ENCODE measurements around the gene MAP2K2. TPM values are rescaled to one million over a fixed set of nuclear protein-coding genes. Genes with fewer than 3 reads are reported as not detected.
A peak's percentile ranks its signal among the peaks of the same experiment; 100 is the strongest.

The MAP2K2 gene
- total RNA-seq, 6 donors from 2014 or later: 86.8 to 170 (median 134) TPM

GRCh38 chr19:4071610-4072009, 52.3 kb downstream of the MAP2K2 start:
- 97 to 98% methylated on average over 2 to 3 of the region's 3 CpGs for WGBS, 2 donors
- DNase-seq: no peak
- no peak overlapping the region for H3K27ac ChIP-seq
- ATAC-seq (ENCODE audit: low FRiP score in 2 of 2): no peak
- TF ChIP-seq EP300 (IDR thresholded peaks at IDR 0.05): no peak
- TF ChIP-seq POLR2AphosphoS5 (IDR thresholded peaks at IDR 0.05): no peak
- no peak for TF ChIP-seq CTCF (IDR thresholded peaks at IDR 0.05)
- TF ChIP-seq POLR2A (IDR thresholded peaks at IDR 0.05): no peak
- H3K4me3 ChIP-seq: no peak overlapping the region
- H3K9me3 ChIP-seq: no peaks in the 10 kb centered on the region
- no peaks in the 10 kb centered on the region for H3K36me3 ChIP-seq
- no peaks in the 10 kb centered on the region for H3K27me3 ChIP-seq
- H3K4me1 ChIP-seq: peaks cover 15 to 23% (median 19%) of the 10 kb centered on the region in 4 donors

- ATAC-seq (ENCODE audit: low FRiP score in 2 of 2) (no peak), DNase-seq (peak in 1 of 2 donors; percentile 48)
- Histone ChIP-seq H3K9me3 (no peaks in the 10 kb centered on the region), H3K4me3 (no peak overlapping the region), H3K27ac (no peak overlapping the region), H3K36me3 (no peaks in the 10 kb centered on the region), H3K27me3 (no peaks in the 10 kb centered on the region), H3K4me1 (peaks cover 17 to 25% (median 19%) of the 10 kb centered on the region in 4 donors)
- TF ChIP-seq POLR2AphosphoS5 (IDR thresholded peaks at IDR 0.05) (no peak), CTCF (IDR thresholded peaks at IDR 0.05) (no peak), POLR2A (IDR thresholded peaks at IDR 0.05) (no peak), EP300 (IDR thresholded peaks at IDR 0.05) (no peak)
- 37 to 60% methylated on average over 12 of the region's 12 CpGs for WGBS, 2 donors
These were observed 54.5 kb downstream of the MAP2K2 start for GRCh38 chr19:4069331-4069959.

- Histone ChIP-seq H3K27ac (peak overlapping the region; percentile 94 to 98 (median 96)), H3K36me3 (peaks cover 0 to 3% (median 0%) of the 10 kb centered on the region in 4 donors), H3K27me3 (no peaks in the 10 kb centered on the region), H3K9me3 (no peaks in the 10 kb centered on the region), H3K4me1 (peaks cover 21 to 36% (median 30%) of the 10 kb centered on the region in 4 donors), H3K4me3 (peak overlapping the region in 3 of 4 donors; percentile 83 to 100 (median 100))
- ATAC-seq (ENCODE audit: low FRiP score in 2 of 2) (no peak), DNase-seq (peak in 1 of 2 donors; percentile 26)
- TF ChIP-seq POLR2AphosphoS5 (IDR thresholded peaks at IDR 0.05) (no peak), EP300 (IDR thresholded peaks at IDR 0.05) (no peak), POLR2A (IDR thresholded peaks at IDR 0.05) (no peak), CTCF (IDR thresholded peaks at IDR 0.05) (no peak)
- 29 to 33% methylated on average over 23 to 31 of the region's 31 CpGs for WGBS, 2 donors
These were observed 55.6 kb downstream of the MAP2K2 start for GRCh38 chr19:4068047-4068966.

GRCh38 chr19:4067396-4068046, 56.4 kb downstream of the MAP2K2 start:
- H3K4me3 ChIP-seq: peak overlapping the region; percentile 83 to 100 (median 99)
- WGBS, 2 donors: 0 to 1% methylated on average over 35 to 36 of the region's 58 CpGs
- H3K36me3 ChIP-seq: peaks cover 0 to 6% (median 3%) of the 10 kb centered on the region in 4 donors
- peaks cover 29 to 44% (median 38%) of the 10 kb centered on the region in 4 donors for H3K4me1 ChIP-seq
- peak in 1 of 2 donors; percentile 0 for ATAC-seq (ENCODE audit: low FRiP score in 2 of 2)
- H3K27ac ChIP-seq: peak overlapping the region; percentile 94 to 98 (median 96)
- TF ChIP-seq POLR2AphosphoS5 (IDR thresholded peaks at IDR 0.05): peak in 1 of 2 donors; percentile 46
- no peak for TF ChIP-seq EP300 (IDR thresholded peaks at IDR 0.05)
- TF ChIP-seq CTCF (IDR thresholded peaks at IDR 0.05): no peak
- TF ChIP-seq POLR2A (IDR thresholded peaks at IDR 0.05): peak in 1 of 4 donors; percentile 37
- H3K27me3 ChIP-seq: no peaks in the 10 kb centered on the region
- peak; percentile 54 to 90 for DNase-seq
- no peaks in the 10 kb centered on the region for H3K9me3 ChIP-seq
